ENCODE measurements around the gene ENOX1.

ENOX1 gene

DNA sequence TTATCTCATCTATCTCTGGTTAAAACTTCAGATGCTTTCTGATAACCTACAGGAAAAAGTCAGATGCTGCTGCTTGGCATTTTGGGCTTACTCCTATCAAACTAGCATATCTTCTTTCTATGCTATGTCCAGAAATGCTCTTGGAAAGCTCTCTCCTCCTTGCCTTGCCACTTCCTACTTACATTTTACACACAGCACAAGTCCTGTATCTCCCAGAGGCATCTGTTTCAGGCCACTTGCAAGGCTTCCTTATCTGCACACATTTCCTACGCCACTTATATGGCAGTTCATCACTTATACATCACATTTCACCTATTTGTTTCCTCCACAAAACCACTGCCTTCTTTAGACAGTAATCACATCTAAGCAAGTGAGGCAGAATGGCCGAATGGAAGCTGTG lies 543.1 kb downstream of the ENOX1 start:
- no peak overlapping the region for H3K4me3 ChIP-seq (ENCODE audit: low read length)
- TF ChIP-seq, protein P1, sequence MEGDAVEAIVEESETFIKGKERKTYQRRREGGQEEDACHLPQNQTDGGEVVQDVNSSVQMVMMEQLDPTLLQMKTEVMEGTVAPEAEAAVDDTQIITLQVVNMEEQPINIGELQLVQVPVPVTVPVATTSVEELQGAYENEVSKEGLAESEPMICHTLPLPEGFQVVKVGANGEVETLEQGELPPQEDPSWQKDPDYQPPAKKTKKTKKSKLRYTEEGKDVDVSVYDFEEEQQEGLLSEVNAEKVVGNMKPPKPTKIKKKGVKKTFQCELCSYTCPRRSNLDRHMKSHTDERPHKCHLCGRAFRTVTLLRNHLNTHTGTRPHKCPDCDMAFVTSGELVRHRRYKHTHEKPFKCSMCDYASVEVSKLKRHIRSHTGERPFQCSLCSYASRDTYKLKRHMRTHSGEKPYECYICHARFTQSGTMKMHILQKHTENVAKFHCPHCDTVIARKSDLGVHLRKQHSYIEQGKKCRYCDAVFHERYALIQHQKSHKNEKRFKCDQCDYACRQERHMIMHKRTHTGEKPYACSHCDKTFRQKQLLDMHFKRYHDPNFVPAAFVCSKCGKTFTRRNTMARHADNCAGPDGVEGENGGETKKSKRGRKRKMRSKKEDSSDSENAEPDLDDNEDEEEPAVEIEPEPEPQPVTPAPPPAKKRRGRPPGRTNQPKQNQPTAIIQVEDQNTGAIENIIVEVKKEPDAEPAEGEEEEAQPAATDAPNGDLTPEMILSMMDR (conservative IDR thresholded peaks at IDR 0.05; ENCODE audit: low read depth, low read length), result no peak
- DNase-seq (ENCODE audit: low read depth), result no peak

DNA sequence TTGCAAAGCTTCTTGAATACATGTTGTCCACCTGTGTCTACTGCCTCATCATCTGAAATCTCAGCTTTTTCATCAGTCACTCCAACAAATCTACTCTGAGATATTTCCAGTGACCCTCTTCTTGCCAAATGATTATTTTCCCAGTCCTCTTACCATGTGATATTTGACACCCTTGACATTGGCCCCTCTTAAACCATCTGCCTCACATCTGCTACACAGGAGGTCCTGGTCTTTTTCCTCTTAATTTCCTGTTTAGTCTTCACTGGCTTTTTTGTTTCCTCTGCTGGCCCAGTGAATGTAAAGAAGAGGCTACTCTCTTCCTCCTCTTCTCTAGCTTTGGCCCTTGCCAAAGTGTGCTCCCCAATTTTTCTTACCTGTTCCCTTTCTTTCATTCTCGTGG lies 544.7 kb downstream of the ENOX1 start:
- TF ChIP-seq, protein P1 (conservative IDR thresholded peaks at IDR 0.05; ENCODE audit: low read depth, low read length), result no peak
- no peak overlapping the region for H3K4me3 ChIP-seq (ENCODE audit: low read length)

GRCh38 chr13:43240278-43240677 lies 546.5 kb downstream of the ENOX1 start:
- TF ChIP-seq, protein P1 (conservative IDR thresholded peaks at IDR 0.05; ENCODE audit: low read depth, low read length), result no peak
- no peak for DNase-seq (ENCODE audit: low read depth)

More for the DNA sequence above, 544.7 kb downstream of the ENOX1 start:
- no peak for DNase-seq (ENCODE audit: low read depth)

DNA sequence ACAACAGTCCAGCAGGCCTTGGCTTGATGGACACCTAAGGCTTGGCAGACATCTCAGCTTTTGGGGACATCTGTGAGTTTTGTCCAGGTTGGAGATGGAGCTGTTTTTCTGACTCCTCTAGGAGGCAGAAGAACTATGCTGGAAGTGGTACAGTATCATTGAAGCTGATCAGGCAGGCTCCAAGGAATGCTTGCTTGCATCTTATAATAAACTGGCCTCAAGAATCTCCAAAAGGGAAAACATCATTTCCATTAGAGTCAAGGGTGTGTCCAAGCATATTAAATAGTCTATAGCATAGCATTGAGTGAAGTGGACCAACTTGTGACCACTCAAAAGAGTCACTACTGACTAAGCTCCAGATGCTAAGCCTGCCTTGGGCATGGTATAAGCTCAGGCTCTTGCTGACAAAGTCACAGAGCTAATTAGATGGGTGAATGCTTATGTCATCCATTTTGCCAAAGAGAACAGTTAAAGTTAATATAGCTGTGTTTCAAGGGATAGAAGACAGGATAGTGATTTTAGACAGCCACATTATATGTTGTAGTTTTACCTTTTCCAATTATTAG lies 547.4 kb downstream of the ENOX1 start:
- TF ChIP-seq, protein P1 (conservative IDR thresholded peaks at IDR 0.05; ENCODE audit: low read depth, low read length), result no peak
- H3K4me3 ChIP-seq (ENCODE audit: low read length), result no peak overlapping the region
- no peak for DNase-seq (ENCODE audit: low read depth)

More at GRCh38 chr13:43240278-43240677, 546.5 kb downstream of the ENOX1 start:
- H3K4me3 ChIP-seq (ENCODE audit: low read length), result no peak overlapping the region

DNA sequence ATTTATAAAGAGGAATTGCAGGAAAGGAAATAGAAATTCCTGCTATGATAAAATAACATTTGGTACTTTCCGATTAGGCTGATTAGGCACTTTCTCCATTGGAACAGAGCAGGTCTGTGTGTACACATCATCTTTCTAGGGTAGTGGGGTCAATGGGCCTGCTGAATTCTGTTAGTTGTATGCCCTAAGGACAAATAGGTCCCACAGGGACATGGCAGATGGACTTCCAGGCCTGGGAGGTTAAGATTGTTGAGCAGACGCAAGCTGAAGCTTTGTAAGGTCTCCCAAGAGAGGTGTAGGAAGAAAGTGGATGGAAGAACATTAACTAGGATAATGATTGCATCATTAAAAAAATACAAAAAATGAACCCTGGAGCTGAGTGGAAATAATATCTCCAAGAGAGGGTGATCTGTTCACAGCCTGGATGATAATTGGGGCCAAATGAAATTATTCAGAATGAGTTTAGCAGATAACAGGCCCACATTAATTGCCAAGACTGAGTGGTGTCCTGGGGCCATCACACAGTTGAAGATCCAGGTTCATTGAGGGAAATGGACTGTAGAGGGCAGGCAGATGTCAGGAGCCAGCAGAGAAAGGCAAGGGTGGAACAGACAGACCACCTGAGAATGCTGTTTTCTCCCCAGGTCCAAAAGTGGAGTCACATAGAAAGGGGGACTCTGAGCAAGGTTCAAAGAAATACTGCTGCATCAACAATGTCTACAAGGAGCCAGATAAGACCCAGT lies 548.3 kb downstream of the ENOX1 start:
- no peak overlapping the region for H3K4me3 ChIP-seq (ENCODE audit: low read length)
- no peak for DNase-seq (ENCODE audit: low read depth)
- TF ChIP-seq, protein P1 (conservative IDR thresholded peaks at IDR 0.05; ENCODE audit: low read depth, low read length), result no peak

- TF ChIP-seq, protein P1 (conservative IDR thresholded peaks at IDR 0.05; ENCODE audit: low read depth, low read length), result no peak
- no peak overlapping the region for H3K4me3 ChIP-seq (ENCODE audit: low read length)
- DNase-seq (ENCODE audit: low read depth), result no peak
These were observed 549.2 kb downstream of the ENOX1 start for GRCh38 chr13:43237616-43238015.

DNA sequence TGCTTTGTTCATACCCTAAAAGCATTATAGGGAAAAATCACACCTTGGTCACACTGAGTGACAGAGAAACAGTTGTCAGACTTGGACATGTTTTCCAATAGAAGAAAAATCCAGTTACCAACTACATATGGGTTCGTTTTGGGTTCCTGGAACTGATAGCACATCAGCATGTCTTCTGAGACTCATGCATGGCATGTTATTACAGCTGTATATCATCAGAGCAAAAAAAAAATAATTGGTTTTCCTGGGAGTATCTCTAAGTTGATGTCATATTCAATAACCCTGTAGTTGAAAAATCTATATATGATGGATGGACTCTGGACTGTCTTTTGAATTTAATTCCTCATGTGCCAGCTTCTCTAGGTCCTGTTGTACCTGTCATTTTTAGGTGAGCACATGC lies 551.7 kb downstream of the ENOX1 start:
- no peak overlapping the region for H3K4me3 ChIP-seq (ENCODE audit: low read length)
- TF ChIP-seq, protein P1 (conservative IDR thresholded peaks at IDR 0.05; ENCODE audit: low read depth, low read length), result no peak
- DNase-seq (ENCODE audit: low read depth), result no peak
